HepG2 (cell line): ENCODE results near the gene LTC4S. TPM values are rescaled to one million over a fixed set of nuclear protein-coding genes. Genes with fewer than 3 reads are reported as not detected.

ENCODE experiments used
- CREM ChIP-seq, 2 experiments: sonication (generic) in 1 of 2; formaldehyde crosslinking in 1 of 2; IDR thresholded peaks; 2 replicates each; pipeline versions ENCODE4 v1.4.0 to v1.6.1; 2016 to 2020; ENCODE audit warnings: antibody characterized with exemption in 1 of 2, mild to moderate bottlenecking in 1 of 2, missing genetic modification reagents in 1 of 2
- CSRNP1 ChIP-seq: sonication (generic); formaldehyde crosslinking; IDR thresholded peaks from 2 replicates; pipeline ENCODE4 v1.8.1; 2023; ENCODE audit warnings: mild to moderate bottlenecking, missing genetic modification reagents
- DMAP1 ChIP-seq: IDR thresholded peaks from 2 replicates; pipeline ENCODE4 v1.6.1; 2016
- DZIP1 ChIP-seq: sonication (generic); formaldehyde crosslinking; IDR thresholded peaks from 2 replicates; pipeline ENCODE4 v1.5.0; 2020; ENCODE audit warnings: mild to moderate bottlenecking, missing genetic modification reagents
- ERF ChIP-seq: IDR thresholded peaks from 2 replicates; pipeline ENCODE4 v1.6.1; 2018; ENCODE audit warnings: missing biosample characterization, missing genetic modification reagents
- GFI1 ChIP-seq: sonication (generic); formaldehyde crosslinking; IDR thresholded peaks from 2 replicates; pipeline ENCODE4 v1.5.0; 2020; ENCODE audit warnings: missing genetic modification reagents, mild to moderate bottlenecking, borderline replicate concordance
- GPN1 ChIP-seq: sonication (generic); formaldehyde crosslinking; IDR thresholded peaks from 2 replicates; pipeline ENCODE4 v1.5.1; 2020; ENCODE audit warnings: missing genetic modification reagents, borderline replicate concordance
- KDM2A ChIP-seq: sonication (generic); formaldehyde crosslinking; IDR thresholded peaks from 2 replicates; pipeline ENCODE4 v1.4.0; 2020; ENCODE audit warnings: low read depth, missing genetic modification reagents, borderline replicate concordance
- MAFK ChIP-seq, 2 experiments: IDR thresholded peaks in 1 of 2; conservative IDR thresholded peaks in 1 of 2; 2 replicates each; pipeline ENCODE4 v1.6.1; 2011; ENCODE audit warnings: improper control_type of control experiment in 2 of 2, low read length in 2 of 2
- RBFOX2 ChIP-seq: fragments of 200-400 bp; formaldehyde crosslinking; IDR thresholded peaks from 2 replicates; pipeline ENCODE4 v1.6.1; 2017; ENCODE audit warnings: low read depth, mild to moderate bottlenecking, low read length
- RNF2 ChIP-seq: fragments of 450-650 bp; conservative IDR thresholded peaks from 2 replicates; pipeline ENCODE4 v1.6.1; 2016; ENCODE audit warnings: low read depth
- SP4 ChIP-seq: sonication (generic); formaldehyde crosslinking; IDR thresholded peaks from 2 replicates; pipeline ENCODE4 v1.8.1; 2023; ENCODE audit warnings: mild to moderate bottlenecking, missing genetic modification reagents
- TBX2 ChIP-seq: sonication (generic); formaldehyde crosslinking; IDR thresholded peaks from 2 replicates; pipeline ENCODE4 v1.5.0; 2020; ENCODE audit warnings: missing genetic modification reagents, mild to moderate bottlenecking, borderline replicate concordance
- TFDP1 ChIP-seq: IDR thresholded peaks from 2 replicates; pipeline ENCODE4 v1.6.1; 2016; ENCODE audit warnings: missing compliant biosample characterization, missing genetic modification reagents, borderline replicate concordance
- THRA ChIP-seq: sonication (generic); formaldehyde crosslinking; IDR thresholded peaks from 2 replicates; pipeline ENCODE4 v1.4.0; 2020; ENCODE audit warnings: missing genetic modification reagents, borderline replicate concordance
- TP53 ChIP-seq: sonication (generic); formaldehyde crosslinking; conservative IDR thresholded peaks from 2 replicates; pipeline ENCODE4 v1.4.0; 2020; ENCODE audit warnings: missing genetic modification reagents
- ZFP91 ChIP-seq: sonication (generic); formaldehyde crosslinking; IDR thresholded peaks from 2 replicates; pipeline ENCODE4 v1.9.0; 2022; ENCODE audit warnings: missing genetic modification reagents, mild to moderate bottlenecking, borderline replicate concordance
- ZNF337 ChIP-seq: sonication (generic); formaldehyde crosslinking; IDR thresholded peaks from 2 replicates; pipeline ENCODE4 v1.5.1; 2020; ENCODE audit warnings: missing genetic modification reagents, low read depth, mild to moderate bottlenecking, borderline replicate concordance
- ZNF737 ChIP-seq: sonication (generic); formaldehyde crosslinking; IDR thresholded peaks from 2 replicates; pipeline ENCODE4 v1.5.0; 2020; ENCODE audit warnings: missing genetic modification reagents, mild to moderate bottlenecking, borderline replicate concordance
- polyA plus RNA-seq, 8 experiments: library from polyadenylated mRNA; depleted of rRNA in 3 of 8; stranded (reverse) in 7 of 8; unstranded in 1 of 8; fragments of >200 nt; fragmentation: Illumina TruSeq in 4 of 8; extraction: Trizol in 4 of 8; gene quantifications; 2 replicates each; pipeline versions ENCODE4 v1.2.1 to v1.2.3, GENCODE V29; 2011 to 2016; ENCODE audit warnings: low read depth in 4 of 8, missing spikeins in 1 of 8, mixed read lengths in 1 of 8; ENCODE audit not compliant: insufficient read depth in 1 of 8
- total RNA-seq, 5 experiments: library from RNA; depleted of rRNA; stranded (reverse); fragments of >200 nt; fragmentation: Illumina TruSeq; extraction: Trizol; gene quantifications; 2 replicates each; pipeline ENCODE4 v1.2.3, GENCODE V29; 2016; ENCODE audit warnings: low read depth in 1 of 5

The LTC4S gene
- total and polyA plus RNA-seq, 2 of the 13 experiments (the other 11 are each of a cell fraction or from before 2014, with no cell fraction given), result 0.35 TPM; not detected in 1

DNA sequence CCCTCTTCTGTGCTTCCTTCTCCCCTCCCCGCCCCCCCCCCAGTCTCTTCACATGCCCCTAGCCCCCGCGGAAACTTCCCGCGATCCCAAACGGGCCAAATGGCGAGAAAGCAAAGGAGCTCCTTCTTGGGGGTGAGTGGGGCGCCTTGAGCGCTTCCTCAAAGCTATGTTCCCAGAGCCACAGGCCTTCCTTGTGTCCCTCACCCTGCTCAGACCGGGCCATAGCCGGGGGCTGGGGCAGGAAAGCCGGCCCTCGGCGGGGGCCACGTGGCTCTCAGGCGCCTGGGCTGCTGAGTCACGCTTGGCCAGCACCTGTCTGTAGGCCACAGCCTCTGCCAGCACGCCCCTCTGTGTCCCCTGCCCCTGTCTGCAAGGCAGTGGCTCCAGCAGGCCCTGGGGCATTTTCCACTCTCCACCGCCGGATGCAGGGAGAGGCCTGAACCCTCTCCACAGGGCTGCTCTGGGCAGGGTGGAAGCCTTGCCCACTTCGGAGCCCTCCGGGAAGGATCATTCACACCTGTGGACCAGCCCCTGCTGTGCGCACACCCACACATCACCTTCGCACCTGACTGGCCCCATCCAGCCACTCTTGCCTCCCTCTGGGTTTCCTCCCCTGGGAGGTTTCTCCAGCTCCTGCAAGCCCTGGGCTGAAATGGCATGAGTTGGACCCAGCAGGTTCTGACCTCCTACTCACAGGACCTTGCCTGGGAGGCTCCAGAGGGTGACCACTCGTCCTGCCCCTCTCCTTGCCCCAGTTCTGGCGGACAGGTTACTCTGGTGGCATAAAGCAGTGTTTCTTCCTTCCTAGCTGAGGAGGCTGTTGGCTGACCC lies 25.7 kb downstream of the LTC4S start (continued):
- TF ChIP-seq MAFK (conservative IDR thresholded peaks at IDR 0.05 in 1 of 2, IDR thresholded peaks at IDR 0.05 in 1 of 2; ENCODE audit: low read length in 2 of 2), result peak; percentile 76 to 94
- TF ChIP-seq CREM (IDR thresholded peaks at IDR 0.05), result 0 out of 2 replicates have a peak, but pooled peaks have one; percentile 3
- no peak for TF ChIP-seq CREM (CRISPR knock-in tag; IDR thresholded peaks at IDR 0.05)
- no peak; the same call in 1 of the 2 replicates for TF ChIP-seq SP4 (CRISPR knock-in tag)
- TF ChIP-seq ZFP91, result peak; percentile 39
- no peak; the same call in 1 of the 2 replicates for TF ChIP-seq GFI1
- TF ChIP-seq ZNF737 (CRISPR knock-in tag), result no peak
- 0 out of 2 replicates have a peak, but pooled peaks have one; percentile 17 for TF ChIP-seq THRA (CRISPR knock-in tag)
- TF ChIP-seq TP53 (CRISPR knock-in tag), result no peak
- peak; percentile 79 for TF ChIP-seq TFDP1 (CRISPR knock-in tag)
- peak; percentile 22; the same call in 1 of the 2 replicates for TF ChIP-seq CSRNP1 (CRISPR knock-in tag)
- peak; percentile 93 for TF ChIP-seq RNF2
- TF ChIP-seq ERF, result no peak; the same call in 1 of the 2 replicates
- no peak for TF ChIP-seq GPN1 (CRISPR knock-in tag)
- 0 out of 2 replicates have a peak, but pooled peaks have one; percentile 45 for TF ChIP-seq DZIP1 (CRISPR knock-in tag)
- TF ChIP-seq DMAP1 (CRISPR knock-in tag), result peak; percentile 92
- no peak for TF ChIP-seq ZNF337
- TF ChIP-seq KDM2A (CRISPR knock-in tag), result peak; percentile 50
- peak; percentile 56; the same call in 1 of the 2 replicates for TF ChIP-seq TBX2 (CRISPR knock-in tag)
- peak; percentile 78 for TF ChIP-seq RBFOX2
